ENCODE data around the gene PRIM2.
"Not testable (repeated sequence)": the region's sequence is repeated elsewhere in the genome, so short reads cannot be mapped to it uniquely, and the experiment has no call there.

PRIM2 gene, protein sequence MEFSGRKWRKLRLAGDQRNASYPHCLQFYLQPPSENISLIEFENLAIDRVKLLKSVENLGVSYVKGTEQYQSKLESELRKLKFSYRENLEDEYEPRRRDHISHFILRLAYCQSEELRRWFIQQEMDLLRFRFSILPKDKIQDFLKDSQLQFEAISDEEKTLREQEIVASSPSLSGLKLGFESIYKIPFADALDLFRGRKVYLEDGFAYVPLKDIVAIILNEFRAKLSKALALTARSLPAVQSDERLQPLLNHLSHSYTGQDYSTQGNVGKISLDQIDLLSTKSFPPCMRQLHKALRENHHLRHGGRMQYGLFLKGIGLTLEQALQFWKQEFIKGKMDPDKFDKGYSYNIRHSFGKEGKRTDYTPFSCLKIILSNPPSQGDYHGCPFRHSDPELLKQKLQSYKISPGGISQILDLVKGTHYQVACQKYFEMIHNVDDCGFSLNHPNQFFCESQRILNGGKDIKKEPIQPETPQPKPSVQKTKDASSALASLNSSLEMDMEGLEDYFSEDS

DNA sequence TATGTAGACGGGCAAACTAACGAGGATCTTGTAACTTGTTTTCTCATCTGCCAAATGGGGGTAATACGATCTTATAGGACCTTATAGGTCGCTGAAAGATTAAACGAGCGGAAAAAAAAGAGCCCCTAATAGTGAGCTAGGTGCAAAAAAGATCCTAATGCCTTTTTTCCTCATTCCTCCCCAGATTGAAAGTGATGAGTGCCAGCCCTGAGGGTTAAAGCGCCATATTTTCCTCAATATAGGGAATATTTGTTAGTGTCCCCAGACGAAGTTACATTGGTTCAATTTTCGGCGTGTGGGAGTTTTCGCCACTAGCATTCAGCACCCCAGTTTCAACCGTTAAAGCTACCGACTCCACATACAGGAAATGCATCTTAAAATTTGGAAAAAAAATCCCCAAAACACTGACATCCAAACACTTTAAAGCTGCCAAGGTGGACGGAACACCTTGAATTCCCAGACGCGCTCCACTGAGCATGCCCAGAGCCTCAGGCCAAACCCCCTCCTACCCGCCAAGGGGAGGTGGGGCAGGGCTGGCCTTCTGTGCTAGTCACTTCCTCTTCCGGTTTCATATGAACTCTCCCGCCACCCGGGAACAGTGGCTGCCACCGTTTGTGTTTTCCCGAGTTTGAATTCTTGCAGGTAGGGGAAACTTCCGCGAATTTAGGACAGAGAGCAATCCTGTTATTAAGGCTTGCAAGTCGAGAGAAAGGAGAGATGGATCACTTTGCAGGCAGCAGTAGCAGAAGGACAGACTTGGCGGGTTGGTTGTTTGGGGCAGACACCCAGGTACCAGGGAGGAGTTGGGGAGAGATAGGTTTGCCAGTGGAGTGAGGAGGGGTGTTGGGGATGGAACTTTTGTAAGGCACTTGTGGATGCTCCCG is at the start of gene PRIM2:
TSS of gene PRIM2 (plus strand) at position 571 of the 884 bp plus-strand sequence. CDS start 816 bp downstream, outside the sequence.
- Histone ChIP-seq H3K36me3 (ENCODE audit: control insufficient read depth, insufficient read depth, low read length) (peaks cover 2% of the 10 kb centered on the region), H3K9ac (ENCODE audit: low read depth, low read length) (peak within 1 kb of the TSS; percentile 79), H3K9me3 (ENCODE audit: control insufficient read depth, insufficient read depth, low read length) (no peaks in the 10 kb centered on the region), H3K4me1 (ENCODE audit: control insufficient read depth, insufficient read depth, low read length) (no peaks in the 10 kb centered on the region), H3K4me3 (ENCODE audit: low read depth, low read length) (peak within 1 kb of the TSS; percentile 97), H3K27me3 (ENCODE audit: control insufficient read depth, insufficient read depth, low read length) (no peaks in the 10 kb centered on the region)

DNA sequence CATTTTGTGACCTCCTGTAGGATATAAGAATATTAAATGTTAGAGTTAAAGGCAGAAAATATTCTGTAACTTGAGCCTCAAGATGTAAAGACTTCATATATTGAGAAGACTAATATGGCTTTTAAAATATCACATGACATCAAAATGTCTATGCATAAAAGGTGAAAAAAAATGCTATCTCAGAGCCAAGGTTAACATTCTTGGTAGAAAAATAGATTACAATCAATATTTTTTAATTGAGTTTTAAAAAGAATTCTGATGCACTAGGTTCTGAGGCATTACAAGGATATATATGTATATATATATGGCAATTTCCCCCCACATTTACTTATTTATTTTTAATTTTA is 49.2 kb upstream of the PRIM2 start:
- H3K4me3 ChIP-seq (ENCODE audit: low read depth, low read length) = no peak overlapping the region
- no peak overlapping the region for H3K9ac ChIP-seq (ENCODE audit: low read depth, low read length)
- no peaks in the 10 kb centered on the region for H3K9me3 ChIP-seq (ENCODE audit: control insufficient read depth, insufficient read depth, low read length)
- no peaks in the 10 kb centered on the region for H3K4me1 ChIP-seq (ENCODE audit: control insufficient read depth, insufficient read depth, low read length)
- no peaks in the 10 kb centered on the region for H3K27me3 ChIP-seq (ENCODE audit: control insufficient read depth, insufficient read depth, low read length)
- no peaks in the 10 kb centered on the region for H3K36me3 ChIP-seq (ENCODE audit: control insufficient read depth, insufficient read depth, low read length)

DNA sequence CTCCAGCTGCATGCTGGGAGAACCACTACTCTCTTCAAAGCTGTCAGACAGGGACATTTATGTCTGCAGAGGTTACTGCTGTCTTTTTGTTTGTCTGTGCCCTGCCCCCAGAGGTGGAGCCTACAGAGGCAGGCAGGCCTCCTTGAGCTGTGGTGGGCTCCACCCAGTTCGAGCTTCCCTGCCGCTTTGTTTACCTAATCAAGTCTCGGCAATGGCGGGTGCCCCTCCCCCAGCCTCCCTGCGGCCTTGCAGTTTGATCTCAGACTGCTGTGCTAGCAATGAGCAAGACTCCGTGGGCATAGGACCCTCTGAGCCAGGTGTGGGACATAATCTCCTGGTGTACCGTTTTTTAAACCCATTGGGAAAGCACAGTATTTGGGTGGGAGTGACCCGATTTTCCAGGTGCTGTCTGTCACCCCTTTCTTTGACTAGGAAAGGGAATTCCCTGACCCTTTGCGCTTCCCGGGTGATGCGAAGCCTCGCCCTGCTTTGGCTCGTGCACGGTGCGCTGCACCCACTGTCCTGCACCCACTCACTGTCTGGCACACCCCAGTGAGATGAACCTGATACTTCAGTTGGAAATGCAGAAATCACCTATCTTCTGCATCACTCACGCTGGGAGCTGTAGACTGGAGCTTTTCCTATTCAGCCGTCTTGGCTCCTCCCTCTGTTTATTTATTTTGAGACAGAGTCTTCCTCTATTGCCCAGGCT is 43.2 kb upstream of the PRIM2 start:
- not testable (repeated sequence) for H3K4me1 ChIP-seq (ENCODE audit: control insufficient read depth, insufficient read depth, low read length); H3K9me3 ChIP-seq (ENCODE audit: control insufficient read depth, insufficient read depth, low read length); H3K36me3 ChIP-seq (ENCODE audit: control insufficient read depth, insufficient read depth, low read length); H3K27me3 ChIP-seq (ENCODE audit: control insufficient read depth, insufficient read depth, low read length); H3K4me3 ChIP-seq (ENCODE audit: low read depth, low read length); H3K9ac ChIP-seq (ENCODE audit: low read depth, low read length)

DNA sequence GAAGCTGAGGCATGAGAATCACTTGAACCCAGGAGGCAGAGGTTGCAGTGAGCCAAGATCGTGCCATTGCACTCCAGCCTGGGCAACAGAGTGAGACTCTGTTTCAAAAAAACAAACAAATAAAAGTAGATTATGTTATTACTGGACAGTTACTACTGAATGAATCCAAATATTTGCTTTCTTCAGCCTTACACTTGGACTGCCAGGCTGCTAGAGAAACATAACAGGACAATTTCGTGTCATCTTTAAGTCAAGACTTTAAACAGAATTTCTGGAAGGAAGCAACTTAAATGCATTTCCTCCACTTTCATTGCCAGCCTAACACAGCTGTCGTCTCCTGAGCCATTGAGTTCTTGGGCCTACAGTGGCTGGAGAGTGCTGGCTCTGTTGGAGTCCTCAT is 42.0 kb upstream of the PRIM2 start:
- Histone ChIP-seq H3K9me3 (ENCODE audit: control insufficient read depth, insufficient read depth, low read length) (no peaks in the 10 kb centered on the region), H3K36me3 (ENCODE audit: control insufficient read depth, insufficient read depth, low read length) (no peaks in the 10 kb centered on the region), H3K9ac (ENCODE audit: low read depth, low read length) (no peak overlapping the region), H3K4me1 (ENCODE audit: control insufficient read depth, insufficient read depth, low read length) (no peaks in the 10 kb centered on the region), H3K27me3 (ENCODE audit: control insufficient read depth, insufficient read depth, low read length) (no peaks in the 10 kb centered on the region), H3K4me3 (ENCODE audit: low read depth, low read length) (no peak overlapping the region)

DNA sequence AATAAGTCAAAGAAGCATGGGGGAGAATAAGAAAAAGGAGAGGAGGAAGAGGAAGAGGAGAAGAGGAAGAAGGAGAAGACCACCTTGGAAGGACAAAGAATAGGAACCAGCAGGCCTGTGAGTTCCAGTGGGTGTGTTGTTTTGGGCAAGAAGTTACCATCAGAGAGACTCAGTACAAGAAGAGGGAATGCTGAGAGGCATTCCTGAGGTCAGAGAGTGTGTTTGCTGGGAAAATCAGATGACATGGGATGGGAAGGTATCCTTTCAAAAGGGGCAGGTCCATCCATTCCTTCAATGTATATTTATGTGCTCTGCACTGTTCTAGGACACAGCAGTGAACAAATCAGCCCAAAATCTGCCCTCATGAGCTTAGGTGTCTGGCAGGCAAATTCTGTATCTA is 40.5 kb upstream of the PRIM2 start:
- no peaks in the 10 kb centered on the region for H3K36me3 ChIP-seq (ENCODE audit: control insufficient read depth, insufficient read depth, low read length)
- H3K9me3 ChIP-seq (ENCODE audit: control insufficient read depth, insufficient read depth, low read length) = no peaks in the 10 kb centered on the region

DNA sequence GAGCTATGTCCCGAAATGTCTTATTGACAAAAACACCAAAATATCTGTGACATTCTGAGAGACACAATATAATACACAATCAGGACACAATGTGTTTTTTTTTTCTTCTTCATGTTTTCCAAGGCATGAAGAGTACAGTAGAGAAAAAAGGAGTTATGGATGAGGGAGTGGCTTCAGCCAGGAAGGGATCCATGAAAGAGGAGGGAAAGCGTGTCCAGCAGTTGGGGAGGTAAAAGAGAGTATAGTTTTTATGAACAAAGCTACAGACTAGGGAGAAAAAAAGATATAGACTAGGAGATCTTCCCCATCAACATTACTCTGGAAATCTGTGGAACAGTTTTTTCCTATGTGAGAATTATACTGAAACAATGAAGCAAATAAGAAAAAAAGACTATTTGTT is 38.9 kb upstream of the PRIM2 start:
- Histone ChIP-seq H3K4me3 (ENCODE audit: low read depth, low read length) (no peak overlapping the region), H3K9me3 (ENCODE audit: control insufficient read depth, insufficient read depth, low read length) (no peaks in the 10 kb centered on the region), H3K9ac (ENCODE audit: low read depth, low read length) (no peak overlapping the region), H3K27me3 (ENCODE audit: control insufficient read depth, insufficient read depth, low read length) (no peaks in the 10 kb centered on the region), H3K36me3 (ENCODE audit: control insufficient read depth, insufficient read depth, low read length) (no peaks in the 10 kb centered on the region), H3K4me1 (ENCODE audit: control insufficient read depth, insufficient read depth, low read length) (no peaks in the 10 kb centered on the region)

More for the DNA sequence above, 40.5 kb upstream of the PRIM2 start:
- Histone ChIP-seq H3K4me3 (ENCODE audit: low read depth, low read length) (no peak overlapping the region), H3K9ac (ENCODE audit: low read depth, low read length) (no peak overlapping the region), H3K4me1 (ENCODE audit: control insufficient read depth, insufficient read depth, low read length) (no peaks in the 10 kb centered on the region), H3K27me3 (ENCODE audit: control insufficient read depth, insufficient read depth, low read length) (no peaks in the 10 kb centered on the region)

DNA sequence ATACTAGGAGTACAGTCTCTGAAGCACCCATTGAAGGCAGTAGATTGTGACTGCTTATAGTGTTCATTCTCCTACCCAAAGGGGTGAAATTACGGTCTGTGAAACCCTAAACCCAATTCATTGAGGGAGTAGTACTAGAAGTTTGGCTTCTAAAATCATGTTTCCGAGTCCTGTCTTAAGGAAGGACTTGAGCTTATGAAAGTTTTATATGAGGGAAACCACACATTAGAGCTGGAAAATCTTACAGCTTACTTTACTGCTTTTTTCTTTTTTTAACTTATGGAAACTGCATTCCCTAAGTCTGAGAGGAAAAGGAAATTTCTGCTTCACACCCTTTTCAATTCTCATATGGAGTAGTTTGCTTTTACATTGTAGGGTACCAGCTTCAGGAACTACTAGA is 38.4 kb upstream of the PRIM2 start:
- no peaks in the 10 kb centered on the region for H3K4me1 ChIP-seq (ENCODE audit: control insufficient read depth, insufficient read depth, low read length)
- H3K27me3 ChIP-seq (ENCODE audit: control insufficient read depth, insufficient read depth, low read length) = no peaks in the 10 kb centered on the region
- H3K9ac ChIP-seq (ENCODE audit: low read depth, low read length) = no peak overlapping the region
- H3K36me3 ChIP-seq (ENCODE audit: control insufficient read depth, insufficient read depth, low read length) = no peaks in the 10 kb centered on the region
- H3K9me3 ChIP-seq (ENCODE audit: control insufficient read depth, insufficient read depth, low read length) = no peaks in the 10 kb centered on the region
- no peak overlapping the region for H3K4me3 ChIP-seq (ENCODE audit: low read depth, low read length)

DNA sequence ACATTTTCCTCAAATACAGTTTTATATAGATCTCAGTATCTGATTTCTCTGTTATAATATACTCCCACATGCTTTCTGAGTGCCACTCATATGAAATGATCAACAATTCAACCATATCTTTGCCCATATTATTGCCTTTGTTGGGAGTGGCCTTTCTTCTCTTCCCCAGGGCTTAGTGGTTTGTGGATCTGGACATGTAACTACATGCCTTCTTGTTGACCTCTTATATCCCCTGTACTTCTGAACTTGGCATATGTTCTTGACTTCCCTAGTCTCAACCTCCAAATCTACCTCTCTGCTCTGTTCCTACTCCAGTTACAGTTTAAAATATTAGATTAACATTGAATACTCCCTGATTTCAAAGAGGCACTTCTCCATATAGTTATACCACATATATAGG is 34.3 kb upstream of the PRIM2 start:
- H3K9ac ChIP-seq (ENCODE audit: low read depth, low read length) = no peak overlapping the region
- no peak overlapping the region for H3K4me3 ChIP-seq (ENCODE audit: low read depth, low read length)
- H3K36me3 ChIP-seq (ENCODE audit: control insufficient read depth, insufficient read depth, low read length) = no peaks in the 10 kb centered on the region
- no peaks in the 10 kb centered on the region for H3K27me3 ChIP-seq (ENCODE audit: control insufficient read depth, insufficient read depth, low read length)
- H3K4me1 ChIP-seq (ENCODE audit: control insufficient read depth, insufficient read depth, low read length) = peaks cover 3% of the 10 kb centered on the region
- H3K9me3 ChIP-seq (ENCODE audit: control insufficient read depth, insufficient read depth, low read length) = no peaks in the 10 kb centered on the region

DNA sequence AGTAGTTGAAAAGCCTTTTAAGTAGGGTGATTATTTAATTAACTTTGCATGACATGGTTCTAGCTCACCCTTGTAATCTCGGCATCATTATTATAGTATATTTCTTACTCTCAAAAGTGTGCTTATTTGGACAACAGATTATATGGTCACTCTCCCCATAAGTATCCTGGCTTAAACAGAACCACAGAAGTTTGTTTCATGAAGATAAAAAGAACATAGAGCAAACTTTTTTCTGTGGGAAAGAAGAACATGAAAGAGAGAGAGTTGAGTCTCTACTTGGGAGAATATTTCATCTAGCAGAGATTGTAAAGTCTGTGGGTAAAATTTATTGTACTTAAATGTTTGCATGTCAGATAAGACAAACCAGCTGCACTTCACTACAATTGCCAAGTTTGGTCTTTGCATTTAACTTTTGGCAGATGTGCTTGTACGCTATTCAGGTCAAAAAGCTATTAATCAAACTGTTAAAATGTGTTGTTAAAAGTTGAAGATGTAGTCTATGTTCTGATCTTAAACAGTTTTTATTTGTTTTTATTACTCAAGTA is 33.4 kb upstream of the PRIM2 start:
- Histone ChIP-seq H3K9ac (ENCODE audit: low read depth, low read length) (no peak overlapping the region), H3K9me3 (ENCODE audit: control insufficient read depth, insufficient read depth, low read length) (no peaks in the 10 kb centered on the region), H3K4me3 (ENCODE audit: low read depth, low read length) (no peak overlapping the region), H3K36me3 (ENCODE audit: control insufficient read depth, insufficient read depth, low read length) (no peaks in the 10 kb centered on the region), H3K27me3 (ENCODE audit: control insufficient read depth, insufficient read depth, low read length) (no peaks in the 10 kb centered on the region), H3K4me1 (ENCODE audit: control insufficient read depth, insufficient read depth, low read length) (peaks cover 3% of the 10 kb centered on the region)

DNA sequence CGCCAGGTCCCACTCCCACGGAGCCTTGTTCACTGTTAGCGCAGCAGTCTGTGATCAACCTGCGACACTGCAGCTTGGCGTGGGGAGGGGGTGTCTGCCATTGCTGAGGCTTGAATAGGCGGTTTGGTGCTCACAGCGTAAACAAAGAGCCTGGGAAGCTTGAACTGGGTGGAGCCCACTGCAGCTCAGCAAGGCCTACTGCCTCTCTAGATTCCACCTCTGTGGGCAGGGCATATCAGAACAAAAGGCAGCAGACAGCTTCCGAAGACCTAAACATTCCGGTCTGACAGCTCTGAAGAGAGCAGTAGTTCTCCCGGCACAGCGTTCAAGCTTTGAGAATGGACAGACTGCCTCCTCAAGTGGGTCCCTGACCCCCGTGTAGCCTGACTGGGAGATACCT is 29.3 kb upstream of the PRIM2 start:
- H3K36me3 ChIP-seq (ENCODE audit: control insufficient read depth, insufficient read depth, low read length); H3K4me1 ChIP-seq (ENCODE audit: control insufficient read depth, insufficient read depth, low read length); H3K9me3 ChIP-seq (ENCODE audit: control insufficient read depth, insufficient read depth, low read length); H3K27me3 ChIP-seq (ENCODE audit: control insufficient read depth, insufficient read depth, low read length): not testable (repeated sequence)
- Histone ChIP-seq H3K4me3 (ENCODE audit: low read depth, low read length) (peak overlapping the region; percentile 22), H3K9ac (ENCODE audit: low read depth, low read length) (peak overlapping the region; percentile 37)

DNA sequence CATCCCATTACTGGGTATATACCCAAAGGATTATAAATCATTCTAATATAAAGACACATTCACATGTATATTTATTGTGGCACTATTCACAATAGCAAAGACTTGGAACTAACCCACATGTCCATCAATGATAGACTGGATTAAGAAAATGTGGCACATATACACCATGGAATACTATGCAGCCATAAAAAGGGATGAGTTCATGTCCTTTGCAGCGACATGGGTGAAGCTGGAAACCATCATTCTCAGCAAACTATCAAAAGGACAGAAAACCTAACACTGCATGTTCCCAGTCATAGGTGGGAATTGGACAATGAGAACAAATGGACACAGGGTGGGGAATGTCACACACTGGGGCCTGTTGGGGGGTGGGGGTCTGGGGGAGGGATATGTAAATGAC is 24.0 kb upstream of the PRIM2 start:
- not testable (repeated sequence) for H3K4me1 ChIP-seq (ENCODE audit: control insufficient read depth, insufficient read depth, low read length); H3K9ac ChIP-seq (ENCODE audit: low read depth, low read length); H3K36me3 ChIP-seq (ENCODE audit: control insufficient read depth, insufficient read depth, low read length); H3K4me3 ChIP-seq (ENCODE audit: low read depth, low read length); H3K9me3 ChIP-seq (ENCODE audit: control insufficient read depth, insufficient read depth, low read length); H3K27me3 ChIP-seq (ENCODE audit: control insufficient read depth, insufficient read depth, low read length)

All from iPS-15b (cell line).